GM19324 (cell line): ENCODE results near the gene INAVA.

Experiments used
- ATAC-seq: cut with Tn5 transposase; IDR thresholded peaks from one replicate; pipeline ENCODE4 v1.9.1; 2021; ENCODE audit warnings: mild to moderate bottlenecking, moderate library complexity; ENCODE audit not compliant: unreplicated experiment, low FRiP score

Gene INAVA

GRCh38 chr1:200894712-200895442 is at the start of gene INAVA:
INAVA (plus strand) TSS chr1:200894900; CDS start chr1:200898401, 3,501 bp downstream.
- ATAC-seq, result no peak

GRCh38 chr1:200845360-200845759 is 49.3 kb upstream of the INAVA start:
- ATAC-seq, result no peak

GRCh38 chr1:200846398-200846797 is 48.3 kb upstream of the INAVA start:
- ATAC-seq, result no peak

- ATAC-seq, result no peak
These were observed 45.3 kb upstream of the INAVA start for GRCh38 chr1:200849430-200849829.

GRCh38 chr1:200850554-200850953 is 44.1 kb upstream of the INAVA start:
- ATAC-seq, result no peak

GRCh38 chr1:200856716-200857357 is 37.9 kb upstream of the INAVA start:
- no peak for ATAC-seq

- no peak for ATAC-seq
These were observed 36.9 kb upstream of the INAVA start for GRCh38 chr1:200857804-200858203.

GRCh38 chr1:200861937-200862647 is 32.6 kb upstream of the INAVA start:
- no peak for ATAC-seq

GRCh38 chr1:200862713-200863415 is 31.8 kb upstream of the INAVA start:
- ATAC-seq, result peak; percentile 28

GRCh38 chr1:200866116-200866515 is 28.6 kb upstream of the INAVA start:
- ATAC-seq, result no peak

- peak; percentile 79 for ATAC-seq
These were observed 28.2 kb upstream of the INAVA start for GRCh38 chr1:200866521-200866920.

GRCh38 chr1:200867018-200867811 is 27.5 kb upstream of the INAVA start:
- ATAC-seq, result no peak

- no peak for ATAC-seq
These were observed 25.3 kb upstream of the INAVA start for GRCh38 chr1:200869376-200869752.

- peak; percentile 49 for ATAC-seq
These were observed 24.8 kb upstream of the INAVA start for GRCh38 chr1:200869753-200870391.

GRCh38 chr1:200872446-200873115 is 22.1 kb upstream of the INAVA start, which contains the start of gene GPR25:
GPR25 (plus strand) TSS chr1:200872981; CDS start chr1:200873038, 57 bp downstream.
- no peak for ATAC-seq

- ATAC-seq, result no peak
These were observed 21.5 kb upstream of the INAVA start for GRCh38 chr1:200873116-200873670.

- no peak for ATAC-seq
These were observed 20.9 kb upstream of the INAVA start for GRCh38 chr1:200873671-200874397.

GRCh38 chr1:200874694-200875093 is 20.0 kb upstream of the INAVA start:
- no peak for ATAC-seq
